Right cardiac atrium (tissue), 5 donors: Measurements from ENCODE around the gene RNASE4. TPM values are rescaled to one million over a fixed set of nuclear protein-coding genes. Genes with fewer than 3 reads are reported as not detected.
A peak's percentile ranks its signal among the peaks of the same experiment; 100 is the strongest.

ENCODE experiments used
- ATAC-seq, 2 donors: fragments of 200-7000 bp; cut with Tn5 transposase; one replicate each; pipeline versions ENCODE4 v1.8.0 to v1.9.1; 2020; ENCODE audit warnings: moderate library complexity in 2 of 2, mild to moderate bottlenecking in 1 of 2
- DNase-seq, 3 donors: peaks; one replicate each; pipeline ENCODE4 v3.0.0-alpha.2; 2020
- H3K27ac ChIP-seq: one replicate; pipeline ENCODE4 v1.5.1; 2013; ENCODE audit warnings: mild to moderate bottlenecking, low read length, control low read depth, moderate library complexity
- H3K27me3 ChIP-seq: one replicate; pipeline ENCODE4 v1.6.1; 2013; ENCODE audit not compliant: control insufficient read depth, insufficient read depth
- H3K4me1 ChIP-seq: one replicate; pipeline ENCODE4 v1.6.1; 2013; ENCODE audit warnings: low read length; ENCODE audit not compliant: control insufficient read depth, insufficient read depth
- H3K4me3 ChIP-seq: one replicate; pipeline ENCODE4 v1.5.1; 2013; ENCODE audit warnings: low read length, control low read depth
- H3K9me3 ChIP-seq: one replicate; pipeline ENCODE4 v1.6.1; 2013; ENCODE audit warnings: low read length; ENCODE audit not compliant: control insufficient read depth
- WGBS: extraction: QIAGEN DNeasy Blood & Tissue Kit; methylation state at CpG from one replicate; pipeline ENCODE4 v1.1.7; 2013; 5-methylcytosine and 5-hydroxymethylcytosine counted together
- intact Hi-C, 4 donors: fragments of 100-400 bp; cut with DNase I; formaldehyde crosslinking; loops; one replicate each; pipeline versions ENCODE4 v1.11.0 to v1.14.0; 2022 to 2023
- polyA plus RNA-seq: library from polyadenylated mRNA; stranded (reverse); fragments of 200-250 nt; gene quantifications from one replicate; pipeline ENCODE4 v1.2.3, GENCODE V29; 2013
- total RNA-seq, 4 donors: library from RNA; stranded (reverse); fragmentation: NEBNext Ultra II Directional; extraction: Animal tissue kit (Norgen Biotek cat#: 25700); gene quantifications; one replicate each; pipeline ENCODE4 v1.2.1, GENCODE V29; 2021
- donor health status: healthy with polysubstance abuse.
- donor health status: DM: no; HTN: yes; CAD: no.
- donor health status: DM: no; HTN: no; CAD: no.
- donor health status: DM: no; HTN: yes; CAD: no; lungs with severe emphysema.
- donor health status: DM: yes; HTN: yes; CAD: no.

The RNASE4 gene
- total and polyA plus RNA-seq, 5 donors = 18.0 to 31.3 (median 19.4) TPM

DNA sequence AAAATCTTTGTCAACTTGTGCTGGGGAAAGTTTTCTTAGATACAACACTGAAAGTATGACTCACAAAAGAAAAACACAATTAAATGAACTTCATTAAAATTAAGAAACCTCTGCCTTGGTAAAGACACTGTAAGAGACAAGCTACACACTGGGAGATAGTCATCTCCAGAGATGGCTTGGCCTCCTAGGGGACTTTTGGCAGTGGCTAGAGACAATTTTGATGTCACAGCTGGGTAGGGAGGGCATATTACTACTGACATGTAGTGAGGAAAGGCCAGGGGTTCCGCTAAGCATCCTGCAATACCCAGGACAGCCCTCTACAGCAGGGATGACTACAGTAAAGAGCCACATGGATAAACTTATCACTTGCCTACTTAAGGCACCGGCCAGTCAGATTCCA, 8.7 kb upstream of the RNASE4 start:
- intact Hi-C loops = no loop called here
- no peaks in the 10 kb centered on the region for H3K9me3 ChIP-seq
- 63% methylated on average over 2 of the region's 2 CpGs for WGBS
- DNase-seq (no peak), ATAC-seq (no peak)
- H3K4me1 ChIP-seq = peaks cover 3% of the 10 kb centered on the region
- H3K27me3 ChIP-seq = no peaks in the 10 kb centered on the region
- H3K4me3 ChIP-seq = no peak overlapping the region
- H3K27ac ChIP-seq = no peak overlapping the region

DNA sequence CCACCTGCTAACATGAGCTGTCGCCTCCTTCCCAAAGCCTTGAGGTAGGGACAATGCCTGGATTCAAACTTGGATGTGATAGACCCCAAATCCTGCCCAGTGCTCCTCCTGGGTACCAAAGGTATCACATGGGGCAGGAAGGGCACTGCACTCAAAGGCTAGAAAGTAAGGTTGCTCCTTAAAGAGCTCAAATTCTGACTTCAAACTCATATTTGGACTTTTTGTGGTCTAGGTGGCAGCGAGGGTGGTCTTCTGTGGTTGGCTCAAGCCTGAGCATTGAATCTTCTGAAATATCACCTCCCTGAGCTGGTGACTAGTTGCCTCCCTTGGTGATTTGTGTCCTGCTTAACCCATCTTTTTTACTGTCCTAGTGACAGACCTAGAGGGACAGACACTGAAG, 8.3 kb upstream of the RNASE4 start:
- Histone ChIP-seq H3K4me1 (peaks cover 6% of the 10 kb centered on the region), H3K27ac (no peak overlapping the region), H3K4me3 (no peak overlapping the region), H3K27me3 (no peaks in the 10 kb centered on the region), H3K9me3 (no peaks in the 10 kb centered on the region)
- intact Hi-C loops = no loop called here
- WGBS = 86% methylated on average over 2 of the region's 2 CpGs
- ATAC-seq (no peak), DNase-seq (no peak)

DNA sequence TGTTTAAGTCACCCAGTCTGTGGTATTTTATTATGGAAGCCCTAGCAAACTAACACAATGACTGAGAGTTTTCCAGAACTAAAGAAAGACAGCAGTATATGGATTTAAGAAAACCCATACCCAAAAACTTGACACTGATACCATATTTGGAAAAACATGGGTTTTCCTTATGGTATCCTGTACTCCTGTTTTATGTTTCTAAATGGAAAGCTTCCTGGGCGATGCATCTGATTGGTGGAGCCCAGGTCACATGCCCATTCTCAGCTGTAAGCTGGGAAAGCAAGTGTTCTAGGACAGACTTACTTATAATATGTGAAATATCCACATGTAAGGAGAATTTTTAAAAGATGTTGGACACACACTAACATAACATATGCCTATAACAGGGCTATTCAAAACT, 4.5 kb upstream of the RNASE4 start:
- H3K27ac ChIP-seq = no peak overlapping the region
- ATAC-seq (no peak), DNase-seq (peak in 2 of 3 donors; percentile 43 to 72)
- intact Hi-C loops = loop anchor here (2.0 to 5.0 kb wide), 5 partner anchors 48 to 348 kb away; partner anchors contain the start of genes PARP2 (in 2 of the 4) and CCNB1IP1 (in 1 of the 4)
- no peaks in the 10 kb centered on the region for H3K9me3 ChIP-seq
- WGBS = 88% methylated on average over 1 of the region's 1 CpG
- peaks cover 6% of the 10 kb centered on the region for H3K4me1 ChIP-seq
- H3K4me3 ChIP-seq = no peak overlapping the region
- H3K27me3 ChIP-seq = no peaks in the 10 kb centered on the region

DNA sequence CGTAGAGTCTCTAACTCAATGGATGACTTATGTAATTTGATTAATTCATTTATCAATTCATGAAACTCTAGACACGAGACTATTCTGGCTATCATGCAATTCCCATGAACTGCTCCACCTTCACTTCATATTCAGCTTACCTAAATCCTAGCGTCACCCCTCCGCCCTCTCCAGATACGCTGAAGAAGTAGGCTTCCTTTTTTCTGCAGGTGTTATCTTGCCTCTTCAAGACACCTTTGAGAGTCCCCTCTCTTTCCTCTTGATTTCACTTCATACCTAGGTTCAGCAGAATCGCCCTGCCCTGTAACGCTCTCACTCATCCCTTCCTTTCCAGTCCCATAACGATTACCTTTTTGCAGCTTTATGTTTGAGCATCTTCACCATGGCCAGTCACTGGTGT, 4.0 kb upstream of the RNASE4 start:
- DNase-seq = no peak
- H3K4me1 ChIP-seq = peaks cover 6% of the 10 kb centered on the region
- H3K9me3 ChIP-seq = no peaks in the 10 kb centered on the region
- H3K27ac ChIP-seq = no peak overlapping the region
- intact Hi-C loops = loop anchor here (2.0 to 5.0 kb wide), 5 partner anchors 48 to 348 kb away; partner anchors contain the start of genes PARP2 (in 2 of the 4) and CCNB1IP1 (in 1 of the 4)
- WGBS = 63% methylated on average over 8 of the region's 8 CpGs
- peak overlapping the region; percentile 81 for H3K4me3 ChIP-seq
- H3K27me3 ChIP-seq = no peaks in the 10 kb centered on the region
- ATAC-seq = no peak

DNA sequence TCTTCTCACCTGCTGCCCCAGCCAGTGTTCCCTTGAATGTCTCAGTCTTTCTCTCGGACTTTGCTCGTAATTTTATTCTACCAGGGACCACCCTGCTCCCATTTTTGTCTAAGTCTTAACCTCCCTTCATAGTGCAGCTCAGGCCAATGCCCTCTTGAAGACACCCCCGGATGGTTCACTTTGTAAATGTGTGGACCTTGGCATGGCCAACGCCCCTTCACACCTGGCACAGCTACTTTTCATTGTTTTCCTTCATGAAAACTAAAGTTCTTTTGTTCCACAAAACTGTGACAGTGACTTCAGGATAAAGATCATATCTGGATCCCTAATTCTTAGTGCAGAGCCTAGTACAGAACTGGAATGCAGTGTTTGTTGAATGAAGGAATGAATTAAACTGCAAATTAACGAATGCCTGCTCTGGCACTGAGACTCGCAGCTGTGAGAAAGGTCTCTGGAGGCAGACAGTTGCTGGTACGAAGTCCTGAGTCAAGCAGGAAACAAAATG, 3.5 kb upstream of the RNASE4 start:
- Histone ChIP-seq H3K4me1 (peaks cover 6% of the 10 kb centered on the region), H3K9me3 (no peaks in the 10 kb centered on the region), H3K27ac (peak overlapping the region; percentile 99), H3K27me3 (no peaks in the 10 kb centered on the region), H3K4me3 (peak overlapping the region; percentile 81)
- DNase-seq = peak in 1 of 3 donors; percentile 24
- ATAC-seq = no peak
- intact Hi-C loops = loop anchor here (2.0 to 5.0 kb wide), 5 partner anchors 49 to 349 kb away; partner anchors contain the start of genes PARP2 (in 2 of the 4) and CCNB1IP1 (in 1 of the 4)
- 16% methylated on average over 7 of the region's 7 CpGs for WGBS

DNA sequence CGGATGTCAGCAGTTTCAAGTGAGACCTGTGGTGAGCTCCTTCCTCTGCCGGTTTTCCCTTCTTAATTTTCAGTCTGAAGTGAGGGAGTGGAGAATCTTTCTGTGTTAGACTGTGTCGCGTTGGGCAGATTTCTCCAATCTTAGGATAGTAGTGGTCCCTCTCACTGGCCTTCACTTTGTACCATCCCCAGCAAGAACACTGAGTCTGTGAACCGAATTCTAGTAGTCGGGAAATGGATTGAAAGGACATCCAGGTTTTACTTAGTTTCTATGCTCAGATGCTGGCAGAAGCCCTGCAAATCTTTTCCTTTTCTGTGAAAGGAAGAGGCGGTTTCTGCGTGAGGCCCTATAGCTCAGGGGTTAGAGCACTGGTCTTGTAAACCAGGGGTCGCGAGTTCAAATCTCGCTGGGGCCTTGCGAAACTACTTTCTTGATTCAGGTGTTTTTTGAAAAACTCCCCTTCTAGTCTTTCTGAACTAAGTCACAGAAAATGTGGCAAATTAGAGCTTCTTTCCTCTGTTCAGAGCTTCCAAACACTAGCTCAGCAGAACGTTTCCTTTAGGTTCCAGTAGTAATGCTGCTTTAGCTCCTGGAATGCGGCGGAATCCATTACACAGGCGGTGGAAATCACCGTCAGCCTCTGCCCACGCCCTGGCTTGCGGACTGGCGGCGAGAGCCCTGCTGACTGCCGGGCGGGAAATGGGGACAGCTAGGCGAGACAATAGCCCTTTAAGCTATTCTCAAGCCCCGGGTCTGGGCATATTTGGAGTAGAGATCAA, 2.8 kb upstream of the RNASE4 start:
- 1% methylated on average over 25 of the region's 25 CpGs for whole genome bisulfite sequencing
- peak overlapping the region; percentile 81 for H3K4me3 ChIP-seq
- ATAC-seq (peak; percentile 50 to 55), DNase-seq (peak; percentile 82 to 92 (median 87))
- no peaks in the 10 kb centered on the region for H3K9me3 ChIP-seq
- peak overlapping the region; percentile 99 for H3K27ac ChIP-seq
- intact Hi-C loops = loop anchor here (2.0 to 5.0 kb wide), 5 partner anchors 49 to 349 kb away; partner anchors contain the start of genes PARP2 (in 2 of the 4) and CCNB1IP1 (in 1 of the 4)
- peaks cover 6% of the 10 kb centered on the region for H3K4me1 ChIP-seq
- no peaks in the 10 kb centered on the region for H3K27me3 ChIP-seq

DNA sequence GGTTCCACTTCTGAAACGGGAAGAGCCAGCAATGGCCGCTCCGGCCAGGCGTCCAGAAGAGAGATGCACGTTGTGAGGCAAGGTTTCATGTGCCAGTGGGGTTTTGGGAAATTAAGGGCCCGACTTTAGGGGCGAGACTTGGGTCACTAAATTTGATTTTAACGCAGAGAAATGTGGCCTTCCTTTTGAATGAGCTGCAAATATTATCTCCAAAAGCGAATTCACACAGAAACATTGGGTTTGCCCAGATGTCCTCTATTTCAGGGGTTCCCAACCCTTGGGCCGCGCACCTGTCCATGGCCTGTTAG, 2.3 kb upstream of the RNASE4 start:
- peaks cover 6% of the 10 kb centered on the region for H3K4me1 ChIP-seq
- H3K9me3 ChIP-seq = no peaks in the 10 kb centered on the region
- no peak for DNase-seq
- H3K27ac ChIP-seq = peak overlapping the region; percentile 99
- under 1% methylated on average over 11 of the region's 11 CpGs for WGBS
- intact Hi-C loops = loop anchor here (5.0 kb wide), 4 partner anchors 50 to 350 kb away; partner anchors contain the start of genes PARP2 (in 2 of the 4) and CCNB1IP1 (in 1 of the 4)
- H3K27me3 ChIP-seq = no peaks in the 10 kb centered on the region
- peak overlapping the region; percentile 81 for H3K4me3 ChIP-seq
- ATAC-seq = no peak

DNA sequence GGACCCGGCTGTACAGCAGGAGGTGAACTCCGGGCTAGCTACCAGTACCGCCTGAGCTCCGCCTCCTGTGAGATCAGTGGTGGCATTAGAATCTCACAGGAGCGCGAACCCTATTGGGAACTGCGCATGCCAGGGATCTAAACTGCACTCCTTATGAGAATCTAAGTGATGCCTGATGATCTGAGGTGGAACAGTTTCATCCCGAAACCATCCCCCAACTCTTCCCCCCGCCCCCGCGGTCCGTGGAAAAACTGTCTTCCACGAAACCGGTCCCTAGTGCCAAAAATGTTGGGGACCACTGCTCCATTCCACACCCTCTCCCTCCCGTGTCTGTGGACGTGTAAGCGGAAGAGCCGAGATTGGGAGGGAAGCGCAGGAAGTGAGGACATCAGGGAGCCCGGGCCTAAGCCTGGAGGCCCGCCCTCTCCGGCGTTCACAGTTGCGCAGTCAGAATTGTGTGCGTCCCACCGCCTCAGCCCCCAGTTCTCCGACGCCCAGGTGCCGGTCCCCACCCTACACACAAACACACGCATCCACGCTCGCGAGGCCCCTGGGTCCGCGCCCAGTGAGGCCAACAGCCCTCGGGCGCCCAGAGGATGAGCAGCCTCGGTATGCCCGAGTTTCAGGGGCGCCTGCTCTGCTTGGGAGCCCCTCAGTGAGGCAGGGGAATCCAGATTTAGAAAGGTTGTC, 1.8 kb upstream of the RNASE4 start:
- DNase-seq (peak; percentile 93 to 96 (median 95)), ATAC-seq (peak; percentile 93 to 94)
- peak overlapping the region; percentile 81 for H3K4me3 ChIP-seq
- intact Hi-C loops = loop anchor here (5.0 kb wide), 4 partner anchors 50 to 350 kb away; partner anchors contain the start of genes PARP2 (in 2 of the 4) and CCNB1IP1 (in 1 of the 4)
- H3K9me3 ChIP-seq = no peaks in the 10 kb centered on the region
- peaks cover 6% of the 10 kb centered on the region for H3K4me1 ChIP-seq
- no peaks in the 10 kb centered on the region for H3K27me3 ChIP-seq
- under 1% methylated on average over 40 of the region's 40 CpGs for WGBS
- peak overlapping the region; percentile 99 for H3K27ac ChIP-seq

DNA sequence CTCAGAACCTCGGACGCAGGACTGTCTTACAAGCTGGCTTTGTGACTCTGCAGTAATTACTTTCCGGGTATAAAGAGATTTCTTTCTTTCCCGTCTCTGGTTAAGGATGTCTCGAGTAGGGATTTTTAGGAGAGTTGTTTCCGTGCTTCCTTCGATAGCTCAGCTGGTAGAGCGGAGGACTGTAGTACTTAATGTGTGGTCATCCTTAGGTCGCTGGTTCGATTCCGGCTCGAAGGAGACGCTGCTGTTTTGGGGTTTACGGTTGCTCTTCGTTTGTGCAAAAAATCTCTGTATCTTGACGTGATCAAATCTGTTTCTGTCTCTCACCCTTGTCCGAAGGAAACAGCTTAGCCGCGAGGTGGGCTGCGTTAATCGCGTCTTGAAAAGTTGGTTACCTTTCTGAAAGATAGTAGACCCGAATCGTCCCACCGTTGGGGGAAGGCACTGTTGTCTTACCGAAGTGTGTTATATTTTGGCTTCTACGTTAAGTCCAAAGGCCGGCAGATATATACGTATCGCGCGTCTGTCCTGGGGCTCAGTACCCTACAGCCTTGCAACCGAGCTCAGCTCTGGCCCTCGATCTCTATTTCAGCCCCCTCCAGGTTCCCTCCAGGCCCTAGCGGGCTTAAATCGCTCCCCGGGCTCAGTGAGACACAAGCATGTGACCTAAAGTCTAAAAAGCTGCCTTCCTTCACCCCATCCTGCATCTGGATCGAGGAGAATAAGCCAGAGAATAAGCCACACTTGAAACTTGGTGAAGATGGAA, 1.1 kb upstream of the RNASE4 start:
- H3K4me1 ChIP-seq = peaks cover 6% of the 10 kb centered on the region
- H3K4me3 ChIP-seq = peak overlapping the region; percentile 81
- H3K27me3 ChIP-seq = no peaks in the 10 kb centered on the region
- ATAC-seq = peak; percentile 63 to 70
- DNase-seq = peak; percentile 78 to 89 (median 86)
- peak overlapping the region; percentile 99 for H3K27ac ChIP-seq
- intact Hi-C loops = loop anchor here (5.0 kb wide), 4 partner anchors 51 to 351 kb away; partner anchors contain the start of genes PARP2 (in 2 of the 4) and CCNB1IP1 (in 1 of the 4)
- H3K9me3 ChIP-seq = no peaks in the 10 kb centered on the region
- under 1% methylated on average over 38 of the region's 38 CpGs for WGBS
